H1 (cell line): ENCODE measurements around the gene HMCN2.

Experiments used
- ASH2L ChIP-seq: fragments of 200-600, 300-600 bp; sonication (generic); IDR thresholded peaks from one replicate; pipeline ENCODE4 v1.7.1; 2017; ENCODE audit warnings: low read length
- CTCF ChIP-seq, 3 experiments: IDR thresholded peaks; 1 replicate in 2 of 3; 2 replicates in 1 of 3; pipeline versions ENCODE4 v1.5.1 to v1.6.1; 2011; ENCODE audit warnings: low read length in 3 of 3, mild to moderate bottlenecking in 3 of 3, inconsistent platforms in 2 of 3, low read depth in 1 of 3, moderate library complexity in 1 of 3; ENCODE audit not compliant: insufficient read depth in 1 of 3; ENCODE audit errors: control extremely low read depth in 1 of 3
- E2F6 ChIP-seq: IDR thresholded peaks from 2 replicates; pipeline ENCODE4 v1.6.1; 2012; ENCODE audit warnings: inconsistent platforms
- EGR1 ChIP-seq: IDR thresholded peaks from 2 replicates; pipeline ENCODE4 v1.6.1; 2011; ENCODE audit warnings: low read depth, low read length, borderline replicate concordance
- EZH2 ChIP-seq: fragments of 200-600 bp; sonication (generic); IDR thresholded peaks from 2 replicates; pipeline ENCODE4 v1.7.1; 2012; ENCODE audit warnings: low read depth, mild to moderate bottlenecking, moderate library complexity, low read length, inconsistent platforms; ENCODE audit not compliant: severe bottlenecking
- FOSL1 ChIP-seq: IDR thresholded peaks from 2 replicates; pipeline ENCODE4 v1.6.1; 2011; ENCODE audit warnings: mild to moderate bottlenecking, low read depth, low read length, moderate library complexity; ENCODE audit not compliant: insufficient read depth
- POLR2A ChIP-seq, 2 experiments: IDR thresholded peaks; 1 replicate in 1 of 2; 2 replicates in 1 of 2; pipeline ENCODE4 v1.6.1; 2011; ENCODE audit warnings: low read depth in 2 of 2, low read length in 2 of 2, mild to moderate bottlenecking in 2 of 2; ENCODE audit errors: control extremely low read depth in 1 of 2
- POU5F1 ChIP-seq: IDR thresholded peaks from 2 replicates; pipeline ENCODE4 v1.6.1; 2011; ENCODE audit warnings: low read depth, mild to moderate bottlenecking, low read length, moderate library complexity
- RAD21 ChIP-seq, 2 experiments: IDR thresholded peaks in 1 of 2; conservative IDR thresholded peaks in 1 of 2; 2 replicates each; pipeline ENCODE4 v1.6.1; 2011; ENCODE audit warnings: low read depth in 2 of 2, low read length in 2 of 2, improper control_type of control experiment in 1 of 2, inconsistent platforms in 1 of 2, mild to moderate bottlenecking in 1 of 2, moderate library complexity in 1 of 2
- RXRA ChIP-seq: IDR thresholded peaks from 2 replicates; pipeline ENCODE4 v1.6.1; 2011; ENCODE audit warnings: low read depth, mild to moderate bottlenecking, low read length, moderate library complexity; ENCODE audit not compliant: insufficient read depth
- SIN3A ChIP-seq, 2 experiments: IDR thresholded peaks in 1 of 2; conservative IDR thresholded peaks in 1 of 2; 2 replicates each; pipeline ENCODE4 v1.6.1; 2011 to 2012; ENCODE audit warnings: low read length in 2 of 2, improper control_type of control experiment in 1 of 2, low read depth in 1 of 2, mild to moderate bottlenecking in 1 of 2
- SIRT6 ChIP-seq: IDR thresholded peaks from one replicate; pipeline ENCODE4 v1.7.1; 2012; ENCODE audit warnings: low read length, inconsistent platforms
- USF2 ChIP-seq: IDR thresholded peaks from 2 replicates; pipeline ENCODE4 v1.6.1; 2011; ENCODE audit warnings: low read length, improper control_type of control experiment
- YY1 ChIP-seq: IDR thresholded peaks from 2 replicates; pipeline ENCODE4 v1.6.1; 2011; ENCODE audit warnings: low read depth, mild to moderate bottlenecking, low read length

- TF ChIP-seq EGR1: no peak
- TF ChIP-seq RXRA: no peak
- TF ChIP-seq CTCF (IDR thresholded peaks at IDR 0.05; ENCODE audit: control extremely low read depth in 1 of 3, insufficient read depth in 1 of 3, low read depth in 1 of 3, low read length in 3 of 3): no peak
- no peak for TF ChIP-seq POU5F1
- TF ChIP-seq SIRT6: no peak
- TF ChIP-seq ASH2L: no peak
- TF ChIP-seq EZH2: no peak
- TF ChIP-seq SIN3A (conservative IDR thresholded peaks at IDR 0.05 in 1 of 2, IDR thresholded peaks at IDR 0.05 in 1 of 2; ENCODE audit: low read depth in 1 of 2, low read length in 2 of 2): no peak
- TF ChIP-seq POLR2A (IDR thresholded peaks at IDR 0.05; ENCODE audit: control extremely low read depth in 1 of 2, low read depth in 2 of 2, low read length in 2 of 2): no peak
- TF ChIP-seq RAD21 (IDR thresholded peaks at IDR 0.05 in 1 of 2, conservative IDR thresholded peaks at IDR 0.05 in 1 of 2; ENCODE audit: low read depth in 2 of 2, low read length in 2 of 2): no peak
- no peak for TF ChIP-seq FOSL1
- TF ChIP-seq USF2: no peak
- no peak for TF ChIP-seq YY1
- TF ChIP-seq E2F6: no peak
Measured at GRCh38 chr9:130241198-130241535, 24.4 kb upstream of the HMCN2 start.
